ENCODE data around the gene CCSER1.
A peak's percentile ranks its signal among the peaks of the same experiment; 100 is the strongest.

The CCSER1 gene

GRCh38 chr4:91111556-91111955 lies 984.4 kb downstream of the CCSER1 start:
- no peak overlapping the region; the same call in 1 of the 2 replicates for H3K27ac ChIP-seq
- no peak for TF ChIP-seq CTCF (conservative IDR thresholded peaks at IDR 0.05)

- peak; percentile 88 for TF ChIP-seq CTCF (conservative IDR thresholded peaks at IDR 0.05)
- no peak overlapping the region for H3K27ac ChIP-seq
Measured at GRCh38 chr4:91113130-91113706, 986.0 kb downstream of the CCSER1 start.

- no peak overlapping the region for H3K27ac ChIP-seq
- TF ChIP-seq CTCF (conservative IDR thresholded peaks at IDR 0.05), result no peak
Measured at GRCh38 chr4:91114386-91114785, 987.2 kb downstream of the CCSER1 start.

- peak; percentile 75 for TF ChIP-seq CTCF (conservative IDR thresholded peaks at IDR 0.05)
- no peak overlapping the region for H3K27ac ChIP-seq
Measured at GRCh38 chr4:91116861-91117260, 989.7 kb downstream of the CCSER1 start.

- no peak for TF ChIP-seq CTCF (conservative IDR thresholded peaks at IDR 0.05)
- H3K27ac ChIP-seq, result no peak overlapping the region
Measured at GRCh38 chr4:91118597-91118996, 991.4 kb downstream of the CCSER1 start.

- no peak overlapping the region for H3K27ac ChIP-seq
- no peak for TF ChIP-seq CTCF (conservative IDR thresholded peaks at IDR 0.05)
Measured at GRCh38 chr4:91123742-91124141, 996.5 kb downstream of the CCSER1 start.

- no peak overlapping the region for H3K27ac ChIP-seq
- no peak for TF ChIP-seq CTCF (conservative IDR thresholded peaks at IDR 0.05)
Measured at GRCh38 chr4:91127192-91127591, 1000.0 kb downstream of the CCSER1 start.
